Upper lobe of left lung (tissue), 4 donors: ENCODE results near the gene RASD1.

ENCODE experiments used
- CTCF ChIP-seq, 6 experiments: fragments of 450-650 bp in 4 of 6; fragments of 200-600 bp in 2 of 6; sonication (generic) in 2 of 6; IDR thresholded peaks; one replicate each; pipeline ENCODE4 v1.5.1; 2016 to 2019; ENCODE audit warnings: antibody characterized with exemption in 6 of 6
- POLR2A ChIP-seq, 4 donors: fragments of 450-650 bp; IDR thresholded peaks; one replicate each; pipeline ENCODE4 v1.5.1; 2016 to 2017; ENCODE audit warnings: antibody characterized with exemption in 4 of 4, mild to moderate bottlenecking in 2 of 4
- POLR2AphosphoS5 ChIP-seq, 2 donors: sonication (generic); formaldehyde crosslinking; IDR thresholded peaks; one replicate each; pipeline ENCODE4 v1.5.1; 2017; ENCODE audit warnings: antibody characterized with exemption in 2 of 2

- no peak for TF ChIP-seq POLR2A (IDR thresholded peaks at IDR 0.05)
- peak; percentile 38 to 47 for TF ChIP-seq POLR2AphosphoS5 (IDR thresholded peaks at IDR 0.05)
- TF ChIP-seq CTCF (IDR thresholded peaks at IDR 0.05), result no peak
Measured at GRCh38 chr17:17445925-17446665, 50.1 kb downstream of the RASD1 start.
